Trophoblast cell (in vitro differentiated cells and primary cell): ENCODE data around the gene ABCA13.

Experiments used
- DNase-seq, 2 donors: peaks; one replicate each; pipeline ENCODE4 v3.0.0-alpha.2; 2016
- H2AFZ ChIP-seq: 2 replicates; pipeline ENCODE4 v1.6.1; 2013; ENCODE audit warnings: low read length, moderate library complexity, mild to moderate bottlenecking; ENCODE audit not compliant: insufficient read depth, poor library complexity
- H2AK5ac ChIP-seq: 2 replicates; pipeline ENCODE4 v1.6.1; 2013; ENCODE audit warnings: mild to moderate bottlenecking, low read length
- H2BK120ac ChIP-seq: 2 replicates; pipeline ENCODE4 v1.6.1; 2013; ENCODE audit warnings: low read length, mild to moderate bottlenecking, moderate library complexity; ENCODE audit not compliant: insufficient read depth, poor library complexity
- H2BK12ac ChIP-seq: 2 replicates; pipeline ENCODE4 v1.6.1; 2013; ENCODE audit warnings: mild to moderate bottlenecking, low read length, moderate library complexity
- H2BK5ac ChIP-seq: 2 replicates; pipeline ENCODE4 v1.6.1; 2013; ENCODE audit warnings: low read length, low read depth, moderate library complexity, mild to moderate bottlenecking; ENCODE audit not compliant: poor library complexity
- H3K14ac ChIP-seq: 2 replicates; pipeline ENCODE4 v1.6.1; 2013; ENCODE audit warnings: mild to moderate bottlenecking, low read length
- H3K18ac ChIP-seq: 2 replicates; pipeline ENCODE4 v1.6.1; 2013; ENCODE audit warnings: mild to moderate bottlenecking, low read length
- H3K23ac ChIP-seq: 2 replicates; pipeline ENCODE4 v1.6.1; 2013; ENCODE audit warnings: low read length
- H3K27ac ChIP-seq: 2 replicates; pipeline ENCODE4 v1.5.1; 2013; ENCODE audit warnings: low read depth, mild to moderate bottlenecking, inconsistent platforms, low read length, moderate library complexity
- H3K27me3 ChIP-seq: 2 replicates; pipeline ENCODE4 v1.6.1; 2013; ENCODE audit warnings: inconsistent platforms, mild to moderate bottlenecking, low read length, moderate library complexity; ENCODE audit not compliant: insufficient read depth
- H3K36me3 ChIP-seq, 2 experiments: 1 replicate in 1 of 2; 2 replicates in 1 of 2; pipeline ENCODE4 v1.6.1; 2013; ENCODE audit warnings: low read length in 2 of 2, mild to moderate bottlenecking in 2 of 2, moderate library complexity in 1 of 2; ENCODE audit not compliant: insufficient read depth in 2 of 2, control insufficient read depth in 1 of 2
- H3K4ac ChIP-seq: 2 replicates; pipeline ENCODE4 v1.6.1; 2013; ENCODE audit warnings: low read depth, mild to moderate bottlenecking, low read length, moderate library complexity
- H3K4me1 ChIP-seq, 2 experiments: 1 replicate in 1 of 2; 2 replicates in 1 of 2; pipeline ENCODE4 v1.6.1; 2013; ENCODE audit warnings: low read length in 2 of 2, mild to moderate bottlenecking in 2 of 2, moderate library complexity in 1 of 2; ENCODE audit not compliant: insufficient read depth in 2 of 2, control insufficient read depth in 1 of 2
- H3K4me2 ChIP-seq: 2 replicates; pipeline ENCODE4 v1.6.1; 2013; ENCODE audit warnings: inconsistent platforms, mild to moderate bottlenecking, low read length, moderate library complexity
- H3K4me3 ChIP-seq: 2 replicates; pipeline ENCODE4 v1.5.1; 2013; ENCODE audit warnings: mild to moderate bottlenecking, low read depth, low read length, inconsistent platforms
- H3K79me1 ChIP-seq: one replicate; pipeline ENCODE4 v1.6.1; 2013; ENCODE audit warnings: low read length
- H3K79me2 ChIP-seq: 2 replicates; pipeline ENCODE4 v1.6.1; 2013; ENCODE audit warnings: low read length, mild to moderate bottlenecking; ENCODE audit not compliant: control insufficient read depth, insufficient read depth, poor library complexity
- H3K9ac ChIP-seq: 2 replicates; pipeline ENCODE4 v1.6.1; 2013; ENCODE audit warnings: mild to moderate bottlenecking, low read length
- H3K9me3 ChIP-seq: 2 replicates; pipeline ENCODE4 v1.6.1; 2013; ENCODE audit warnings: low read depth, mild to moderate bottlenecking, control low read depth, inconsistent platforms, low read length; ENCODE audit not compliant: insufficient read depth
- H4K12ac ChIP-seq: 2 replicates; pipeline ENCODE4 v1.6.1; 2013; ENCODE audit warnings: low read depth, mild to moderate bottlenecking, low read length, moderate library complexity
- H4K8ac ChIP-seq: 2 replicates; pipeline ENCODE4 v1.6.1; 2013; ENCODE audit warnings: low read depth, mild to moderate bottlenecking, low read length, moderate library complexity
- H4K91ac ChIP-seq: one replicate; pipeline ENCODE4 v1.6.1; 2013; ENCODE audit warnings: low read depth, mild to moderate bottlenecking, low read length, moderate library complexity
- WGBS: extraction: QIAGEN DNeasy Blood & Tissue Kit; methylation state at CpG from one replicate; pipeline ENCODE4 v1.1.7; 2013; ENCODE audit warnings: missing lambda C conversion rate; ENCODE audit not compliant: insufficient read length, insufficient coverage; ENCODE audit errors: extremely low coverage; 5-methylcytosine and 5-hydroxymethylcytosine counted together

The ABCA13 gene

GRCh38 chr7:48279420-48279819 is 108.2 kb downstream of the ABCA13 start:
- H2AFZ ChIP-seq: no peak overlapping the region
- no peaks in the 10 kb centered on the region for H3K27me3 ChIP-seq
- H4K12ac ChIP-seq: no peak overlapping the region
- H3K23ac ChIP-seq: no peak overlapping the region
- no peak for DNase-seq
- H3K79me2 ChIP-seq: no peaks in the 10 kb centered on the region
- no peak overlapping the region for H3K9ac ChIP-seq
- no peak overlapping the region for H3K18ac ChIP-seq
- H2AK5ac ChIP-seq: no peak overlapping the region
- H4K8ac ChIP-seq: no peak overlapping the region
- H4K91ac ChIP-seq: no peak overlapping the region
- H3K4ac ChIP-seq: no peak overlapping the region
- no peak overlapping the region for H3K27ac ChIP-seq
- H3K4me1 ChIP-seq: no peaks in the 10 kb centered on the region
- H3K79me1 ChIP-seq: no peaks in the 10 kb centered on the region
- no peak overlapping the region for H2BK120ac ChIP-seq
- H2BK12ac ChIP-seq: no peak overlapping the region
- no peak overlapping the region for H2BK5ac ChIP-seq
- H3K9me3 ChIP-seq: no peaks in the 10 kb centered on the region
- no CpG with 5 or more reads among the region's 1 CpG for WGBS
- H3K4me3 ChIP-seq: no peak overlapping the region
- no peak overlapping the region for H3K14ac ChIP-seq
- H3K4me2 ChIP-seq: no peak overlapping the region
- H3K36me3 ChIP-seq: no peaks in the 10 kb centered on the region

GRCh38 chr7:48280100-48280499 is 108.8 kb downstream of the ABCA13 start:
- no peak overlapping the region for H2AK5ac ChIP-seq
- H3K4me3 ChIP-seq: no peak overlapping the region
- H4K91ac ChIP-seq: no peak overlapping the region
- H3K4me1 ChIP-seq: no peaks in the 10 kb centered on the region
- H3K9ac ChIP-seq: no peak overlapping the region
- no peak overlapping the region for H3K4ac ChIP-seq
- H2AFZ ChIP-seq: no peak overlapping the region
- no peak overlapping the region for H3K18ac ChIP-seq
- H3K14ac ChIP-seq: no peak overlapping the region
- no peaks in the 10 kb centered on the region for H3K27me3 ChIP-seq
- no peak overlapping the region for H3K4me2 ChIP-seq
- H3K27ac ChIP-seq: no peak overlapping the region
- H3K23ac ChIP-seq: no peak overlapping the region
- H2BK5ac ChIP-seq: no peak overlapping the region
- H2BK120ac ChIP-seq: no peak overlapping the region
- no peak overlapping the region for H4K12ac ChIP-seq
- no peak overlapping the region for H4K8ac ChIP-seq
- whole genome bisulfite sequencing: no CpG with 5 or more reads among the region's 2 CpGs
- DNase-seq: no peak
- H3K36me3 ChIP-seq: no peaks in the 10 kb centered on the region
- no peaks in the 10 kb centered on the region for H3K79me2 ChIP-seq
- H3K79me1 ChIP-seq: no peaks in the 10 kb centered on the region
- no peaks in the 10 kb centered on the region for H3K9me3 ChIP-seq
- no peak overlapping the region for H2BK12ac ChIP-seq

- WGBS: no CpG with 5 or more reads among the region's 6 CpGs
- Histone ChIP-seq H3K23ac (no peak overlapping the region), H3K4me2 (no peak overlapping the region), H3K79me2 (no peaks in the 10 kb centered on the region), H3K14ac (no peak overlapping the region), H3K36me3 (no peaks in the 10 kb centered on the region), H2BK5ac (no peak overlapping the region), H3K9me3 (no peaks in the 10 kb centered on the region), H3K4me3 (no peak overlapping the region), H4K91ac (no peak overlapping the region), H3K27me3 (no peaks in the 10 kb centered on the region), H2AFZ (no peak overlapping the region), H3K79me1 (no peaks in the 10 kb centered on the region), H3K4me1 (no peaks in the 10 kb centered on the region), H2BK12ac (no peak overlapping the region), H4K12ac (no peak overlapping the region), H3K4ac (no peak overlapping the region), H3K9ac (no peak overlapping the region), H2BK120ac (no peak overlapping the region), H2AK5ac (no peak overlapping the region), H3K27ac (no peak overlapping the region), H4K8ac (no peak overlapping the region), H3K18ac (no peak overlapping the region)
- peak; percentile 9 to 32 for DNase-seq
Measured at GRCh38 chr7:48285373-48285772, 114.1 kb downstream of the ABCA13 start.

GRCh38 chr7:48286836-48287235 is 115.6 kb downstream of the ABCA13 start:
- H3K27me3 ChIP-seq: no peaks in the 10 kb centered on the region
- H3K23ac ChIP-seq: no peak overlapping the region
- no peak overlapping the region for H3K18ac ChIP-seq
- no peak overlapping the region for H2BK12ac ChIP-seq
- no peak overlapping the region for H2AFZ ChIP-seq
- no peaks in the 10 kb centered on the region for H3K79me1 ChIP-seq
- H3K4ac ChIP-seq: no peak overlapping the region
- no peak overlapping the region for H4K8ac ChIP-seq
- H3K27ac ChIP-seq: no peak overlapping the region
- H3K14ac ChIP-seq: no peak overlapping the region
- DNase-seq: no peak
- H2BK120ac ChIP-seq: no peak overlapping the region
- no CpG with 5 or more reads among the region's 5 CpGs for WGBS
- no peaks in the 10 kb centered on the region for H3K9me3 ChIP-seq
- no peaks in the 10 kb centered on the region for H3K79me2 ChIP-seq
- no peaks in the 10 kb centered on the region for H3K36me3 ChIP-seq
- H3K4me2 ChIP-seq: no peak overlapping the region
- H3K4me3 ChIP-seq: no peak overlapping the region
- H2AK5ac ChIP-seq: no peak overlapping the region
- no peak overlapping the region for H3K9ac ChIP-seq
- H3K4me1 ChIP-seq: no peaks in the 10 kb centered on the region
- H4K12ac ChIP-seq: no peak overlapping the region
- no peak overlapping the region for H2BK5ac ChIP-seq
- H4K91ac ChIP-seq: no peak overlapping the region
